BLaER1 treated with 17β-estradiol and CSF1 and Interleukin-3, amounts not matched to agents 10 nM and 100 nM (cell line): ENCODE results near the gene RAD52.
A peak's percentile ranks its signal among the peaks of the same experiment; 100 is the strongest.
"Not testable (repeated sequence)": the region's sequence is repeated elsewhere in the genome, so short reads cannot be mapped to it uniquely, and the experiment has no call there.

ENCODE experiments used
- H3K27ac ChIP-seq, 11 experiments: shearing (Covaris generic); formaldehyde crosslinking; 2 replicates each; pipeline ENCODE4 v1.8.1; 2022
- H3K27me3 ChIP-seq, 11 experiments: shearing (Covaris generic); formaldehyde crosslinking; 2 replicates each; pipeline ENCODE4 v1.8.1; 2022
- H3K36me3 ChIP-seq, 11 experiments: shearing (Covaris generic); formaldehyde crosslinking; 2 replicates each; pipeline ENCODE4 v1.8.1; 2022
- H3K4me1 ChIP-seq, 10 experiments: shearing (Covaris generic); formaldehyde crosslinking; 2 replicates each; pipeline ENCODE4 v1.8.1; 2022
- H3K4me2 ChIP-seq, 11 experiments: shearing (Covaris generic); formaldehyde crosslinking; 2 replicates each; pipeline ENCODE4 v1.8.1; 2022
- H3K4me3 ChIP-seq, 10 experiments: shearing (Covaris generic); formaldehyde crosslinking; 2 replicates each; pipeline ENCODE4 v1.8.1; 2022
- H3K9ac ChIP-seq, 11 experiments: shearing (Covaris generic); formaldehyde crosslinking; 2 replicates each; pipeline ENCODE4 v1.8.1; 2022
- H3K9me3 ChIP-seq, 11 experiments: shearing (Covaris generic); formaldehyde crosslinking; replicated peaks in 1 of 11; 2 replicates each; pipeline ENCODE4 v1.8.1; 2022
- H4K20me1 ChIP-seq, 11 experiments: shearing (Covaris generic); formaldehyde crosslinking; 2 replicates each; pipeline ENCODE4 v1.8.1; 2022
- Cebpa-rat ChIP-seq, 11 experiments: shearing (Covaris generic); IDR thresholded peaks; 2 replicates each; pipeline ENCODE4 v1.8.1; 2022

The RAD52 gene

DNA sequence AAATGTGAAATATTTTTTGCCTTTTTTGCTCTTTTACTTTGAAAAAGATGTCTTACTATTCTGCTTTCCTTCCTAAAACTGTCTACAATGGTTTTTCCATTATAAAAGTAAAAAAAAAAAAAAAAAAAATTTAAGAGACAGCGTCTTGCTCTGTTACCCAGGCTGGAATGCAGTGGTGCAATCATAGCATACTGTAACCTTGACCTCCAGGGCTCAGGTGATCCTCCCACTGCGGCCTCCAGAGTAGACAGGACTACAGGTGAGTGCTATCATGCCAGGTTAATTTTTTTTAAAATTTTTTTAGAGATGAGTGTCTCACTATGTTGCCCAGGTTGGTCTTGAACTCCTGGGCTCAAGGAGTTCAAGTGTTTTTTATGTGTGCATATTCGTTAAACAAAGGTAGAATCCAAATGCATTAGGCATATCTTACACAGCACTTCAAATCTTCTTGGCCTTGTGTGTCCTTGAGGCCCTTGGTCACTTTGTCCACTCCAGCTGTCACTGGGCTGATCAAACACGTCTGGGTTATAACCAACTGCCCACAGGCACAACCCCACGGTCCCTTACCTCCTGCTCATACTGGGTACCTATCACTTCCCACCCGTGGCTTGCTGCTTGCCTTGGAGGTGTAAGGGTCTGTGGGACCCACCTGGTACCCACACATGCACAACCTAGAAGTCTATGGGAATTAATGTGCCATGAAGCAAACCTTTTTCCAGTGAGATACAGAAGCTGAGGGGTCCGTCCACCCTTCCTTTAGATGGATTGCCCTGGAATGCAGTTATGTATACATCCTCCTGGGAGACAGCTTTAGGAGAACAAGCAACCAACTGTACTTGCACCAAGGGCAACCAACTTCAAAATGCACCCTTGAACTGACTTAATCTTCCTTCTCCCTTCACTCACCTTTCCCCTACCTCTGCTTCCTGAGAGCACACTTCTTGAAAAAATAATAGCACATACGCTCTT is 12.8 kb downstream of the RAD52 start:
- Histone ChIP-seq H3K9ac (no peak overlapping the region), H3K27ac (no peak overlapping the region), H3K36me3 (peaks cover 55 to 75% (median 66%) of the 10 kb centered on the region in 11 experiments), H3K4me2 (no peak overlapping the region), H3K4me1 (peaks cover 0 to 5% (median 0%) of the 10 kb centered on the region in 10 experiments; a peak in 1 of 20 replicates), H4K20me1 (peaks cover 0 to 30% (median 7%) of the 10 kb centered on the region in 11 experiments; a peak in 9 of 22 replicates), H3K9me3 (no peaks in the 10 kb centered on the region), H3K27me3 (no peaks in the 10 kb centered on the region), H3K4me3 (no peak overlapping the region)
- TF ChIP-seq Cebpa-rat (IDR thresholded peaks at IDR 0.05), result no peak

DNA sequence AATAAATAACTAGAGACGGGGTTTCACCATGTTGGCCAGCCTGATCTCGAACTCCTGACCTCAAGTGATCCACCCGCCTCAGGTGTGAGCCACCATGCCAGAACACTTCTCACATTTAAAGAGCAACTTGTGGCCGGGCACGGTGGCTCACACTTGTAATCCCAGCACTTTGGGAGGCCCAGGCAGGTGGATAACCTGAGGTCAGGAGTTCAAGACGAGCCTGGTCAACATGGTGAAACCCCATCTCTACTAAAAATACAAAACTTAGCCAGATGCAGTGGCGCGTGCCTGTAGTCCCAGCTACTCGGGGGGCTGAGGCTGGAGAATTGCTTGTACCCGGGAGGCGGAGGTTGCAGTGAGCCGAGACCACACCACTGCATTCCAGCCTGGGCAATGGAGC is 13.6 kb downstream of the RAD52 start:
- not testable (repeated sequence) for H3K27me3 ChIP-seq, H3K9ac ChIP-seq, H3K4me3 ChIP-seq, H3K4me2 ChIP-seq, H3K27ac ChIP-seq, H3K4me1 ChIP-seq, H3K9me3 ChIP-seq
- H4K20me1 ChIP-seq, result peaks cover 0 to 34% (median 7%) of the 10 kb centered on the region in 11 experiments; a peak in 9 of 22 replicates
- peaks cover 63 to 75% (median 68%) of the 10 kb centered on the region in 11 experiments for H3K36me3 ChIP-seq

GRCh38 chr12:931591-931990 is 17.9 kb downstream of the RAD52 start:
- Histone ChIP-seq H3K27ac (no peak overlapping the region), H3K9me3 (no peaks in the 10 kb centered on the region), H3K4me1 (0 out of 20 replicates have a peak, but pooled peaks cover 0 to 3% (median 0%) of the 10 kb centered on the region in 10 experiments), H3K9ac (no peak overlapping the region), H3K36me3 (peaks cover 64 to 75% (median 73%) of the 10 kb centered on the region in 11 experiments), H4K20me1 (peaks cover 0 to 20% (median under 1%) of the 10 kb centered on the region in 11 experiments; a peak in 7 of 22 replicates), H3K4me3 (no peak overlapping the region), H3K4me2 (no peak overlapping the region), H3K27me3 (no peaks in the 10 kb centered on the region)
- no peak for TF ChIP-seq Cebpa-rat (IDR thresholded peaks at IDR 0.05)

- Histone ChIP-seq H3K27me3 (no peaks in the 10 kb centered on the region), H3K4me3 (no peak overlapping the region), H3K9me3 (no peaks in the 10 kb centered on the region), H3K9ac (no peak overlapping the region), H3K4me1 (0 out of 20 replicates have a peak, but pooled peaks cover 0 to 3% (median 0%) of the 10 kb centered on the region in 10 experiments), H3K36me3 (peaks cover 66 to 75% (median 73%) of the 10 kb centered on the region in 11 experiments), H4K20me1 (peaks cover 0 to 20% (median 0%) of the 10 kb centered on the region in 11 experiments; a peak in 4 of 22 replicates), H3K4me2 (no peak overlapping the region), H3K27ac (no peak overlapping the region)
- no peak for TF ChIP-seq Cebpa-rat (IDR thresholded peaks at IDR 0.05)
Measured at GRCh38 chr12:931060-931459, 18.4 kb downstream of the RAD52 start.

GRCh38 chr12:926641-927040 is 22.9 kb downstream of the RAD52 start:
- H3K4me3 ChIP-seq, result no peak overlapping the region
- H3K27me3 ChIP-seq, result no peaks in the 10 kb centered on the region
- TF ChIP-seq Cebpa-rat (IDR thresholded peaks at IDR 0.05), result no peak
- H3K4me1 ChIP-seq, result peaks cover 0 to 5% (median 0%) of the 10 kb centered on the region in 10 experiments; a peak in 2 of 20 replicates
- H3K4me2 ChIP-seq, result no peak overlapping the region
- H3K36me3 ChIP-seq, result peaks cover 86 to 100% (median 97%) of the 10 kb centered on the region in 11 experiments
- H3K27ac ChIP-seq, result no peak overlapping the region
- H3K9me3 ChIP-seq, result no peaks in the 10 kb centered on the region
- H4K20me1 ChIP-seq, result peaks cover 0 to 14% (median 0%) of the 10 kb centered on the region in 11 experiments; a peak in 3 of 22 replicates
- no peak overlapping the region for H3K9ac ChIP-seq

DNA sequence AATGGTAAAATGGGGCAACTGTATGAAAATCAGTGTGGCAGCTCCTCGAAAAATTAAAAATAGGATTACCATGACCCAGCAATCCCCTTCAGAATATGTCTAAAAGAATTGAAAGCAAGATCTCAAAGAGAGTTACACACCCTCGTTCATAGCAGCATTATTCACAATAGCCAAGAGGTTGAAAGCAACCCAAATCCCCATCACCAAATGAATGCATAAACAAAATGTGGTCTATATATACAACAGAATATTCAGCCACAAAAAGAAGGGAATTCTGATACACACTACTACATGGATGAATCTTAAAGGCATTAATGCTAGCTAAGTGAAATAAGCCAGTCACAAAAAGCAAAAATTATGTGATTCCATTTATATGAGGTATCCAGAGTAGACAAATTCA is 27.2 kb downstream of the RAD52 start:
- H3K9ac ChIP-seq, result no peak overlapping the region
- H3K4me1 ChIP-seq, result peaks cover 0 to 12% (median 8%) of the 10 kb centered on the region in 10 experiments; a peak in 15 of 20 replicates
- no peaks in the 10 kb centered on the region for H3K27me3 ChIP-seq
- H3K9me3 ChIP-seq, result 0 out of 22 replicates have a peak, but pooled peaks cover 0 to 4% (median 0%) of the 10 kb centered on the region in 11 experiments
- peaks cover 80 to 100% (median 95%) of the 10 kb centered on the region in 11 experiments for H3K36me3 ChIP-seq
- no peak for TF ChIP-seq Cebpa-rat (IDR thresholded peaks at IDR 0.05)
- H3K27ac ChIP-seq, result no peak overlapping the region
- H3K4me2 ChIP-seq, result no peak overlapping the region
- no peak overlapping the region for H3K4me3 ChIP-seq
- H4K20me1 ChIP-seq, result peaks cover 0 to 7% (median 0%) of the 10 kb centered on the region in 11 experiments; a peak in 3 of 22 replicates

GRCh38 chr12:920676-921075 is 28.8 kb downstream of the RAD52 start:
- Histone ChIP-seq H3K27ac (no peak overlapping the region), H3K27me3 (no peaks in the 10 kb centered on the region), H3K4me3 (no peak overlapping the region), H4K20me1 (peaks cover 0 to 17% (median 4%) of the 10 kb centered on the region in 11 experiments; a peak in 8 of 22 replicates), H3K4me1 (peaks cover 14 to 28% (median 24%) of the 10 kb centered on the region in 10 experiments), H3K9me3 (0 out of 22 replicates have a peak, but pooled peaks cover 0 to 4% (median 0%) of the 10 kb centered on the region in 11 experiments), H3K9ac (no peak overlapping the region), H3K4me2 (no peak overlapping the region), H3K36me3 (peaks cover 67 to 93% (median 85%) of the 10 kb centered on the region in 11 experiments)
- no peak for TF ChIP-seq Cebpa-rat (IDR thresholded peaks at IDR 0.05)

GRCh38 chr12:916712-917445 is 32.6 kb downstream of the RAD52 start:
- H3K36me3 ChIP-seq, result peaks cover 62 to 93% (median 77%) of the 10 kb centered on the region in 11 experiments
- peaks cover 43 to 66% (median 59%) of the 10 kb centered on the region in 10 experiments for H3K4me1 ChIP-seq
- H3K9me3 ChIP-seq, result 0 out of 22 replicates have a peak, but pooled peaks cover 0 to 4% (median 0%) of the 10 kb centered on the region in 11 experiments
- TF ChIP-seq Cebpa-rat (IDR thresholded peaks at IDR 0.05), result no peak
- no peaks in the 10 kb centered on the region for H3K27me3 ChIP-seq
- H3K4me2 ChIP-seq, result peak overlapping the region; percentile 69 to 90 (median 80)
- H3K9ac ChIP-seq, result peak overlapping the region in 10 of 11 experiments; percentile 5 to 75 (median 62); a peak in 19 of 22 replicates
- H3K27ac ChIP-seq, result peak overlapping the region; percentile 19 to 85 (median 72); a peak in 20 of 22 replicates
- peak overlapping the region in 6 of 10 experiments; percentile 9 to 43 (median 20); a peak in 7 of 20 replicates for H3K4me3 ChIP-seq
- H4K20me1 ChIP-seq, result peaks cover 0 to 53% (median 12%) of the 10 kb centered on the region in 11 experiments; a peak in 9 of 22 replicates
